Central memory CD8-positive, alpha-beta T cell (primary cell): Measurements from ENCODE around the gene POLE.

Source experiments
- ATAC-seq: fragments of 150-1000 bp; cut with Tn5 transposase; replicated peaks from 2 replicates; pipeline ENCODE4 v1.10.0; 2022; ENCODE audit warnings: mild to moderate bottlenecking, moderate FRiP score, moderate number of reproducible peaks; ENCODE audit not compliant: poor library complexity, severe bottlenecking; ENCODE audit errors: extremely low read depth
- DNase-seq, 2 donors: peaks; one replicate each; pipeline ENCODE4 v3.0.0; 2021; ENCODE audit warnings: low spot score in 2 of 2
- H3K27ac Mint-ChIP-seq: one replicate; pipeline ENCODE4 v1.8.0; 2022; ENCODE audit warnings: low read depth, mild to moderate bottlenecking, moderate library complexity, mixed read lengths
- H3K27me3 Mint-ChIP-seq: one replicate; pipeline ENCODE4 v1.8.0; 2022; ENCODE audit warnings: mixed read lengths
- H3K36me3 Mint-ChIP-seq: one replicate; pipeline ENCODE4 v1.8.0; 2022; ENCODE audit warnings: mild to moderate bottlenecking, moderate library complexity, mixed read lengths; ENCODE audit not compliant: insufficient read depth
- H3K4me1 Mint-ChIP-seq: one replicate; pipeline ENCODE4 v1.8.0; 2022; ENCODE audit warnings: mixed read lengths
- H3K4me3 Mint-ChIP-seq: one replicate; pipeline ENCODE4 v1.8.0; 2022; ENCODE audit warnings: mild to moderate bottlenecking, moderate library complexity, mixed read lengths
- H3K9me3 Mint-ChIP-seq: one replicate; pipeline ENCODE4 v1.8.0; 2022; ENCODE audit warnings: mixed read lengths

POLE gene

GRCh38 chr12:132615579-132616038 is 71.5 kb downstream of the POLE start:
- DNase-seq (no peak), ATAC-seq (no peak)
- Mint-ChIP-seq H3K36me3 (peaks cover 3% of the 10 kb centered on the region), H3K4me1 (peaks cover 17% of the 10 kb centered on the region), H3K9me3 (no peaks in the 10 kb centered on the region), H3K27ac (peak overlapping the region; percentile 70), H3K4me3 (no peak overlapping the region), H3K27me3 (peaks cover 49% of the 10 kb centered on the region)

- peaks cover 54% of the 10 kb centered on the region for H3K27me3 Mint-ChIP-seq
- ATAC-seq (peak; percentile 78), DNase-seq (peak; percentile 60 to 68)
- H3K36me3 Mint-ChIP-seq = peaks cover 3% of the 10 kb centered on the region
- no peak overlapping the region for H3K27ac Mint-ChIP-seq
- no peak overlapping the region for H3K4me3 Mint-ChIP-seq
- no peaks in the 10 kb centered on the region for H3K9me3 Mint-ChIP-seq
- peaks cover 17% of the 10 kb centered on the region for H3K4me1 Mint-ChIP-seq
Measured at GRCh38 chr12:132614861-132615578, 72.1 kb downstream of the POLE start.

DNA sequence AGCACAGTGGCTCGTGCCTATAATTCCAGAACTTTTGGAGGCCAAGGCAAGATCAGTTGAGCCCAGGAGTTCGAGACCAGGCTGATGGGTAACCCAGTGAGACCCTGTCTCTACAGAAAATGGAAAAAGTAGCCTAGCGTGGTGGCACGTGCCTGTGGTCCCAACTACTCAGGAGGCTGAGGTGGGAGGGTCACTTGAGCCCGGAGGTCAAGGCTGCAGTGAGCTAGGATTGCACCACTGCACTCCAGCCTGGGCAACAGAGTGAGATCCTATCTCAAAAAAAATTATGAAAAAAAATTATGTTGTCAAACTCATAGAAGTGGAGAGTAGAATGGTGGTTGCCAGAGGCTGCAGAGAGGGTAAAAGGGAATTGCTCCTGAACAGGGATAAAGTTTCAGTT is 73.1 kb downstream of the POLE start:
- no peaks in the 10 kb centered on the region for H3K9me3 Mint-ChIP-seq
- peaks cover 59% of the 10 kb centered on the region for H3K27me3 Mint-ChIP-seq
- H3K4me1 Mint-ChIP-seq = peaks cover 17% of the 10 kb centered on the region
- H3K4me3 Mint-ChIP-seq = no peak overlapping the region
- ATAC-seq (no peak), DNase-seq (no peak)
- no peak overlapping the region for H3K27ac Mint-ChIP-seq
- peaks cover 3% of the 10 kb centered on the region for H3K36me3 Mint-ChIP-seq

- no peaks in the 10 kb centered on the region for H3K9me3 Mint-ChIP-seq
- H3K27me3 Mint-ChIP-seq = peaks cover 60% of the 10 kb centered on the region
- H3K36me3 Mint-ChIP-seq = peaks cover 3% of the 10 kb centered on the region
- ATAC-seq (no peak), DNase-seq (no peak)
- H3K4me1 Mint-ChIP-seq = peaks cover 11% of the 10 kb centered on the region
- no peak overlapping the region for H3K4me3 Mint-ChIP-seq
- H3K27ac Mint-ChIP-seq = no peak overlapping the region
Measured at GRCh38 chr12:132611620-132612019, 75.5 kb downstream of the POLE start.

- no peak for DNase-seq
- H3K27me3 Mint-ChIP-seq = peaks cover 61% of the 10 kb centered on the region
- no peaks in the 10 kb centered on the region for H3K9me3 Mint-ChIP-seq
- no peak for ATAC-seq
- H3K4me3 Mint-ChIP-seq = no peak overlapping the region
- H3K27ac Mint-ChIP-seq = no peak overlapping the region
- H3K4me1 Mint-ChIP-seq = peaks cover 11% of the 10 kb centered on the region
- H3K36me3 Mint-ChIP-seq = peaks cover 5% of the 10 kb centered on the region
Measured at GRCh38 chr12:132610866-132611602, 76.1 kb downstream of the POLE start.

DNA sequence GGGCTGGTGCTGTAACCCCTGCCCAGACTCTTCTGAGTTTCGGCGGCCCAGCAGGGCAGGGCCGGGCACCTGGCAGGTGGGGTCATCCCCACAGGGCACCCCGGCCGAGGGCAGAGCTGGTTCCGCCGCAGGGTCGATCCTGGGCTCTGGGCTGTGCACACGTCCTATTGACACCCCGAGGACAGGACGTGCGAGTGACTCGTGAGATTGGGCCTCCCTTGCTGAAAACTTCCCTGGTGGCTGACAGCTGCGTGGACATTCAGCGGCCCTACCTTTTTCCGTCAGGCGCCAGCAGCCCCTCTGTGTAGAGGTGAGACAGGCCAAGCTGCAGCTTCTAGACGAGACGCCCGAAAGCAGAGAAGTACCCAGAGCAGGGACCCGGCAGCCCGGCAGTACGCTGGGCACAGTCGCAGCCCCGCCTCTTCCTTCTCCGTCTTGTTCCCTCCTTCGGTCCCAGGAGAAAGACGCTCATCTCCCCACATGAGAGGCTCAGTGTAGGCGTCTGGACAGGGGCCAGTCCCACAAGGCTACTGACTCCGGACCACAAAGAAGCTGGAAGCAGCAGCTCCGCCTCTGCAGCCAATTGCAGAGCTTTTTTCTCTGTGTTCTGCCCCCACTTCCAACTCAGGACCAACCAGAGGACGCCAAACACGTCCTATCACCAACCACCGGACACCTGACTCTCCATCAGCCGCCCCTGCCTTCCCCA is 76.9 kb downstream of the POLE start, which contains the start of gene LRCOL1:
Gene LRCOL1, minus strand, starts transcription at position 532 of the 709 bp plus-strand sequence. CDS start 4,331 bp downstream, outside the sequence.
- Mint-ChIP-seq H3K36me3 (peaks cover 5% of the 10 kb centered on the region), H3K27ac (no peak within 1 kb of the TSS), H3K4me3 (no peak within 1 kb of the TSS), H3K4me1 (peaks cover 4% of the 10 kb centered on the region), H3K27me3 (peaks cover 53% of the 10 kb centered on the region), H3K9me3 (no peaks in the 10 kb centered on the region)
- ATAC-seq (no peak), DNase-seq (no peak)

GRCh38 chr12:132608231-132609171 is 78.6 kb downstream of the POLE start:
- ATAC-seq (no peak), DNase-seq (no peak)
- Mint-ChIP-seq H3K4me3 (no peak overlapping the region), H3K36me3 (peaks cover 5% of the 10 kb centered on the region), H3K27me3 (peaks cover 54% of the 10 kb centered on the region), H3K27ac (no peak overlapping the region), H3K4me1 (no peaks in the 10 kb centered on the region), H3K9me3 (no peaks in the 10 kb centered on the region)

GRCh38 chr12:132606927-132607326 is 80.2 kb downstream of the POLE start:
- H3K36me3 Mint-ChIP-seq = peaks cover 7% of the 10 kb centered on the region
- no peak overlapping the region for H3K27ac Mint-ChIP-seq
- DNase-seq = no peak
- peaks cover 70% of the 10 kb centered on the region for H3K27me3 Mint-ChIP-seq
- H3K4me3 Mint-ChIP-seq = no peak overlapping the region
- H3K9me3 Mint-ChIP-seq = no peaks in the 10 kb centered on the region
- no peak for ATAC-seq
- no peaks in the 10 kb centered on the region for H3K4me1 Mint-ChIP-seq

DNA sequence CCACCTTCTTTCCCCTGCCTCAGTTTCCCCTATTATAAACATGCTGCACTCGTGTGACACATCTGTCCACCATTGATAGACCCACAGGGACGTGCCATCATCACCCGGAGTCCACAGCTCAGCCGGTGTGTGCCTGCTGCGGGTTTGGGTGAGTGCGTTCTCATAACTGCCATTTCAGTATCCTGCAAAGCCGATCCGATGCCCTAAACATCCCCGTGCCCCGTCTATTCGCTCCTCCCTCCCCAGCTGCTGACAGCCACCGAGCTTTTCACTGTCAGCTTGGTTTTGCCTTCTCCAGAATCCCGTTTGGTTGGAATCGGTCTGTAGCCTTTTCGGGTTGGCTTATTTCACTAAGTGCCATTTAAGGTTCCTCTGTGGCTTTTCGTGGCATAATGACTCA is 80.7 kb downstream of the POLE start:
- H3K9me3 Mint-ChIP-seq = no peaks in the 10 kb centered on the region
- no peak for DNase-seq
- peaks cover 7% of the 10 kb centered on the region for H3K36me3 Mint-ChIP-seq
- H3K27ac Mint-ChIP-seq = no peak overlapping the region
- H3K4me3 Mint-ChIP-seq = no peak overlapping the region
- H3K4me1 Mint-ChIP-seq = no peaks in the 10 kb centered on the region
- H3K27me3 Mint-ChIP-seq = peaks cover 72% of the 10 kb centered on the region
- no peak for ATAC-seq

- H3K9me3 Mint-ChIP-seq = no peaks in the 10 kb centered on the region
- no peak for DNase-seq
Measured at GRCh38 chr12:132605892-132606291, 81.2 kb downstream of the POLE start.

GRCh38 chr12:132604668-132605441 is 82.3 kb downstream of the POLE start:
- ATAC-seq (no peak), DNase-seq (no peak)
- Mint-ChIP-seq H3K27ac (no peak overlapping the region), H3K4me3 (no peak overlapping the region), H3K9me3 (no peaks in the 10 kb centered on the region), H3K36me3 (peaks cover 10% of the 10 kb centered on the region), H3K4me1 (peaks cover 10% of the 10 kb centered on the region), H3K27me3 (peaks cover 66% of the 10 kb centered on the region)

More at GRCh38 chr12:132605892-132606291, 81.2 kb downstream of the POLE start:
- ATAC-seq = no peak
- H3K4me3 Mint-ChIP-seq = no peak overlapping the region
- peaks cover 3% of the 10 kb centered on the region for H3K4me1 Mint-ChIP-seq
- peaks cover 72% of the 10 kb centered on the region for H3K27me3 Mint-ChIP-seq
- peaks cover 10% of the 10 kb centered on the region for H3K36me3 Mint-ChIP-seq
- H3K27ac Mint-ChIP-seq = no peak overlapping the region
